ENCODE measurements around the gene NFIL3.
"Not testable (repeated sequence)": the region's sequence is repeated elsewhere in the genome, so short reads cannot be mapped to it uniquely, and the experiment has no call there.

The NFIL3 gene

DNA sequence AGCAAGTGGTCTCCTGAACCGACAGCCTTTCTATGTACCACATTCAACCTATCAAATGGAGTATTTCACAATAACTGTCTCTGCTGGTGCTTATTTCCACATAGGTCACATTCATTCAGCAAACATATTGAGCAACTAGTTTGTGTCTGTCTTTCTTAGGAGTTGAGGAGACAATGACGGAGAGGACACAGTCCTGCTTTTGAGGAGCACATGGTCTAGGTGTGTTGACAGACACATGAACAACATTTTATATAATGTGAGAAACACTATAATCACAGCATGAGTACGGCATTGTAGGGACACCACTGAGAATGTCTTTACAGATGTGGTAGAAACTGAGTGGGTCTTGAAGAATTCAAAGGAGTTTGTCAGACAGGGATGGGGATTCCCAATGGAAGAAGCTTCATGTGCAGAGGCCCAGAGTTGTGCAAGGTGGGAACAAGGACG, 28.5 kb downstream of the NFIL3 start:
- DNase-seq (ENCODE audit: low spot score) = no peak

DNA sequence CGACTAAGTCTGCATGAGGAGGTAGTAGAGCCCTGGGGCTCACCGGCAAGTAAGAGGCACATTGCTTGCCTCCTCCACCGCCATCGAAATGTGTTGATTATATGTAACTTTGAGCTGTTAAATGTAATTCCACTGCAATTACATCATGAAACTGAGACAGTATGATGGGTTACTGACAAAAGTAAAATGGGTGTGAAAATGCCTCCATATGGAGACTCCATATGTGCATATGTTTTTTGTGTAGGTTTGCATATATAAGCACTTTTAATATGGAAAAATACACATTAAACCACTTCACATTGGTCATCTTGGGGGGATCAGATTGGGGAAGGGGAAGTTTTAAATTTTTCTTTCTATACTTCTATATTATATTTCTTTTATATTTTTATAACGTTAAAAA, 29.8 kb downstream of the NFIL3 start:
- no peak for DNase-seq (ENCODE audit: low spot score)

DNA sequence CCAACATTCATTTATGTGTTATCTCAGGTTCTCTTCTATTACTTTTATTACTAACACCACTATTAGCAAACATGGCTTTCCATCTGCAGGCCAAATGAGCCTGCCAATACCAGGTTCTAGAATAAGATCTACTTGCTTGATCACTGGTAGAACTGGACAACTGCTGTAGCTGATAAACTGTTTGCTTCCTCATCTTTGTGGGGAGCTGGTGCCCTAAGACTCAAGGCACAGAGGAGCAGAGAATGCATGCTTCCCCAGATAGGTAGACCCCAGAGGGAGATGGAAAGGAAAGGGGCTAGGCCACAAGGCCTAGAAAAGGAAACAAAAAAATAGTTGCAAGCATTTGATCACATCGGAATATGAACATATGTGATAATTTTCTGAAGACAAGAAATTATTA, 31.2 kb downstream of the NFIL3 start:
- DNase-seq (ENCODE audit: low spot score) = no peak

DNA sequence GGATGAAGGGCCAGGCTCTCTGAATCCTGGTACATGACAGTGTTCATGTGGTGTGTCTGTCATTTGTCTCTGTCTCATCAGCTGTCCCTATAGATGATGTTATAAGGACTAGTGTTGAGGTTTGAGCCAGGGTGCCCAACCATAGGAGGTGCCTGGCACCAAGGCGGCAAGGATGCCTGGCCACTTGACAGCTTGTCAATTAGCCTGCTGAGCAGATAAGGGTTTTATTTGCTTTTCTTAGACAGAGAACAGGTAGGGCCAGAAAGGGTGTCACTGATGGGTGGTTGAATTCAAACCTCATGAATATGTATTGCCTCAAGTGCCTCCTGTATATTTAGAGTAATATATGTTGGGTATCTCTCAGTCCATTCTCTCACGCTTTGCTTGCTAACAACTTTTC, 31.8 kb downstream of the NFIL3 start:
- DNase-seq (ENCODE audit: low spot score) = no peak

DNA sequence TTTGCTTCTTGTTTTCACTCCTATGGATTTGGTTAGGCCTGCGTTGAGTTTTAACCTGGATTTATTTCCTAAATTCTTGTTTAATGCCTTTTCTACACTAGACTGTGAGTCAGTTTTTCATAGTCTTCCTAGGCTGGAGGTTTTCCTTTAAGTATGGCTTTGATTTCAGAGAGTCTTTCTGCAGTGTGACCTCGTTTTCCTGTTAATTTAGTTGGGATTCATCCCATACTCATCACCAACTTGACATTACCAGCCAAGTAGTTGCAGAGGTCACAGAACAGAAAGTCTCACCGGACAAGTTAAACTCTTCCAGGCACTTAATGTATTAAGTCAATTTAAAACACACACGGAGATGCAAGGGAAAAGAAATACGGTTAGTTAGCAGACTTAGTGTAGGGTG, 32.2 kb downstream of the NFIL3 start:
- no peak for DNase-seq (ENCODE audit: low spot score)

DNA sequence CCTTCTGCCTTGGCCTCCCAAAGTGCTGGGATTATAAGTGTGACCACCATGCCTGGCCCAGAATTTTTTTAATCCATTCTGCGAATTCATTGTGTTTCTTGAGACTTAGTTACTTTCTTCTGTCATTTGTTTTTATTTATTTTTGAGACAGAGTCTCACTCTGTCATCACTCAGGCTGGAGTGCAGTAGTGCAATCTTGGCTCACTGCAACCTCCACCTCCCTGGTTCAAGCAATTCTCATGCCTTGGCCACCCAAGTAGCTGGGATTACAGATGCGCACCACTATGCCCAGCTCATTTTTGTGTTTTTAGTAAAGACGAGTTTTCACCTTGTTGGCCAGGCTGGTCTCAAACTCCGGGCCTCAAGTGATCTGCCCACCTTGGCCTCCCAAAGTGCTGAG, 33.9 kb downstream of the NFIL3 start:
- DNase-seq (ENCODE audit: low spot score) = not testable (repeated sequence)

DNA sequence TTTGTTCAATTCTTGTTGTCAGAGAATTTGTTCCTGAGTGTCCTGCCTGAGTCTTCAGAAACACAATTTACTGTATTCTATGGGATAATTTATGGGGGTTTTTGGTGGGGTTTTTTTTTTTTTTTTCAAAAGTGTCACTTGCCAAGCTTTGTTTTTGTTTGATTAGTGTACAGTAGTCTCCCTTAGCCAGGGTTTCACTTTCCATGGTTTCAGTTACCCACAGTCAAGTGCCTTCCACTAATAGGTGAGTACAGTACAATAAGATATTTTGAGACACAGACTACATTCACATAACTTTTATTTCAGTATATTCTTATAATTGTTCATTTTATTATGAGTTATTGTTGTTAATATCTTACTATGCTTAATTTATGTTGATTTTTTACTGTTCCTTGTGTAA, 36.9 kb downstream of the NFIL3 start:
- DNase-seq (ENCODE audit: low spot score) = no peak

DNA sequence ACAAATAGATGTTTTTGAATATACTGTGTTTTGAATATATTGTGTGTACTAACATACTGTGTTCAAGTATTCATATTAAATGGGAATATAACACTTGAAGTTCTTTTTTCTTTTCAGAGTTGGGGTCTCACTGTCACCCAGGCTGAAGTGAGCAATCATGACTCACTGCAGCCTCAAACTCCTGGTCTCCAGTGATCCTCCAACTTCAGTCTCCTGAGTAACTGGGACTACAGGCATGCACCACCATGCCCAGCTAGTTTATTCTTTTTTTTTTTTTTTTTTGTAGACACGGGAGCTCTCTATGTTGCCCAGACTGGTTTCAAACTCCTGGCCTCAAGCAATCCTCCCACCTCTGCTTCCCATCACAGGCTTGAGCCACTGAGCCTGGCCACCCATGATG, 38.7 kb downstream of the NFIL3 start:
- no peak for DNase-seq (ENCODE audit: low spot score)

DNA sequence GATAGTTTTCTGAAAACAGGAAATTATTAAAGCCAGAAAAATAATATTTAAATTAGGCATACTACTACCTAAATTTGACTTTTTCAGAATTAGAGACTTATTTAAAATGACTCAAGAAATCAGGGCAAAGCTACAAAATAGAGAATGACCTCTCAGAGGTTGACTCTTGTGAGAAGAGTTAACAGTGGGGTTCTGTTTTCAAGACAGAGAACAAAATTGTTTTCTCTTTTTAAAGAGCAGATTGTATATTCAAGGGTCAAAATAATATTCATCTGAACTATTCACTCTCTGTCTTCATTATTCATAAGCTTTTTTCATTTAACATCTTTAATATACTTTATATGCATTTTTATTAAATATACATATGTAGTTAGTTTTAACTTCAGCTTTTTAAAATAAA, 40.1 kb downstream of the NFIL3 start:
- no peak for DNase-seq (ENCODE audit: low spot score)

DNA sequence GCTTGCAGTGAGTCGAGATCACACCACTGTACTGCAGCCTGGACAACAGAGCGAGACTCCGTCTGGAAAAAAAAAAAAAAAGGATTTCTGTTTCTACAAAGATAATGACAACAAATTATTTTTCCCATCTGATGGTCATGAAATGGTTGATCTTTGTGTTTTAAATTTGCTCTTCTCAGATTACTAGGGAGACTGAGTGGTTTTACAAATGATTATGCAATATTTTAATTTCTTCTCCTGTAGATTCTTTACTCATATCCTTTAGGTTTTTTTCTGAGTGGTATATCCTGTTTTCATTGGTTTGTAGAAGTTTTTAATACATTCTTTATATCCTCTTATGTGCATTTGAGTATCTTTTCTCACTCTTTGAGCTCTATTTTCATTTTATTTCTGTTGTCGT, 41.3 kb downstream of the NFIL3 start:
- DNase-seq (ENCODE audit: low spot score) = no peak

DNA sequence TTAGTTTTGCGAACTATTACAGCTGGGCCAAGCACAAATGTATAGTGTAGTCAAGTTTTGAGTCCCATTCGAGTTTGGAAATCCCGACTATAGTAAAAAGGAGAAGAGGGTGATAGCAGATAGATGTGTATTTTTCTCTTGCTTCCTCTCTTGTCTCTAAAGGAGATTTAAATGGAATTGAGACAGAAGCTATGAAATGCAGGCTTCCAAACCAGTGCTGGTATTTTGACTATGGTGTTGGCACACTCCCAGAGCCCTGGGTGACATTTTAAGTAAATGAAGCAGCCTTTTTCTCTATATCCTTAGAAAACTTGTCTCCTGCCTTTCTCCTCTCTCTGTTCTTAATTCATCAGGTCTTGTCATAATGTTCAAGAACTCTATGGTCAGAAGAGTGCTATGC, 44.2 kb downstream of the NFIL3 start:
- DNase-seq (ENCODE audit: low spot score) = no peak

DNA sequence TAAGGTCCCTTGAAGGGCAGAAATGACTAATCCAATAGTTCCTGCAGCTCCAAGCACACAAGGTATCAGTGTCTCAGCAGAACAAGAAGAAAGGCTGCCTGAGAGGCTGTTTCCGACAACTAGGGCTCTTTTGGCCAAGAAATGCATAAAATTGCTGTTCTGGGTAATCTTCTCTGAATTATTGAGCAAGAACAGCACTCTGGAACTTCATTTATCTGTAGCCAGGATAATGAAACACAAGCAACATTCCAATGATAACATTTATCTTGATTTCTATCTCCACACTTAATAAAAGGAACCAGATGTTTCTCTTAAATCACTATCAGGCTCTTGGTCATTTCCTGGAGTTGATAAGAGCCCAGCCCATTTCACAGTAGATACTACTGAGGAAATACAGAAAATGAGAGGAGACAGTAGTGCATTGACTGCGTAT, 44.9 kb downstream of the NFIL3 start:
- no peak for DNase-seq (ENCODE audit: low spot score)

DNA sequence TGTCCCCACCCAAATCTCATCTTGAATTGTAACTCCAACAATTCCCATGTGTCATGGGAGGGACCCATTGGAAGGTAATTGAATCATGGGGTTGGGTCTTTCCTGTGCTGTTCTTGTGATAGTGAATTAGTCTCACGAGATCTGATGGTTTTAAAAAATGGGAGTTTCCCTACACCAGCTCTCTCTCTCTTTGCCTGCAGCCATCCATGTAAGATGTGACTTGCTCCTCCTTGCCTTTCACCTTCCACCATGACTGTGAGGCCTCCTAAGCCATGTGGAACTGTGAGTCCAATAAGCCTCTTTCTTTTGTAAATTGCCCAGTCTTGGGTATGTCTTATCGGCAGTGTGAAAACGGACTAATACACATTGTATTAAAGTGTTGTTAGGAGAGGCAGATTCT, 45.6 kb downstream of the NFIL3 start:
- not testable (repeated sequence) for DNase-seq (ENCODE audit: low spot score)

DNA sequence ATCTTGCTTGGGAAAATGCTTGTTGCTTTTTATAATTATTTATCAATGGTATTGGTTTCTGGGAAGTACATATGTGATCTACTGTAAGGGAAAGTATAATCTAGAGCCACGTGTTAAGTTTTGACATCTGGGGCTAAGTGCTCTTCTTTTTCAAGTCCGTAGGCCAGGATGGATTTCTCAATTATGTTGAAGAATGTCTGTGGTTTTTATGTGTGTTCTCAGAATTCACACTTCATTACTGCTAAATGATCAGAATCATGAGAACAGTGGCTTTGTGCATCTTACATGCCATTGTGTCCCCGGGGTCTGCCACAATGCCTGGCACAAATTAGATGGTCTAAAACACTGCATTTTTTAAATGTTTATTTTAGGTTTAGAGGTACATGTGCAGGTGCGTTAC, 47.4 kb downstream of the NFIL3 start:
- DNase-seq (ENCODE audit: low spot score) = peak; percentile 9

DNA sequence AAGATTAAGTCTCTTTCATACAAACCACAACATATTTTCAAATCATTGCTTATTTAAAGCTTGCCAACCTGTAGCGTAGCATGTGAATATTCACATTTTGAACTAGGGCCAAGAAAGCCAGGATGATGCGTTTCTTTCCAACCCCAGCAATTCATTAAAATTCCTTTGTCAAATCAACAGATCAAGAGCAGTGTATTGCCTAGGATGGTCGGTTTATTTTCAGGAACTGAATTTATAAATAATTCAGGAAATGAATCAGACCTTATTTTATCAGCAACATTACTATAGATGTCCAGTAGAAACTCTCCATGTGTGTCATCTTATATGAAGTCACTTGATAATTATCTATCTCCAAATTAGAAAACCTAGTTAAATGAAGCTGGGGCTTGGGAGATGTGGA, 48.7 kb downstream of the NFIL3 start:
- DNase-seq (ENCODE audit: low spot score) = no peak

DNA sequence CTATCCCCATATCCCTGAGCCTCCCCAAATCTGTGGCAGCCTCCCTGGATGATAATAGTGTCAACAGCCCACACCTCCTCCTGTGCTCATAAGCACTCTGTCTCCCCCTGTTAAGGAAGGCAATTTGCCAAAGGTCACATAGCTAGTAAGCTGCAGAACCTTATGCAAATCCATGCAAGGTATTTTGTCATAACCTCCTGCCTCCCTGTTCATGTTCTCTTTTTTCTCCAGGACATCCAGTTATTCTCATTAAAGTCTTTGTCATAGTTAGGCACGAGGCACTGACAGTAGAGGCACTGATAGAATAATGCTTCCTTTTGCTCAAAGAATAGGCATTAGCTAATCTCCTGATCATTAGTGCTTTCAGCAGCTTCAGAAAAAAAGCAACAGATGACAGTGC, 51.7 kb downstream of the NFIL3 start:
- DNase-seq (ENCODE audit: low spot score) = no peak

DNA sequence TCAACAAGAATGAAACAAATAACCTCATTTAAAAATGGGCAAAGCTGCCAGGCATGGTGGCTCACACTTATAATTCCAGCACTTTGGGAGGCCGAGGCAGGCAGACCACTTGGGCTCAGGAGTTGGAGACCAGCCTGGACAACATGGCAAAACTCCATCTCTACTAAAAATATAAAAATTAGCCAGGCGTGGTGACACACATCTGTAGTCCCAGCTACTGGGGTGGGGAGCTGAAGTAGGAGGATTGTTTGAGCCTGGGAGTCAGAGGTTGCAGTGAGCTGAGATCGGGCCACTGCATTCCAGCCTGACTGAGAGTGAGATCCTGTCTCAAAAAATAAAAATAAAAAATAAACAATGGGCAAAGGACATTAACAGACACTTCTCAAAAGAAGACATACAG, 53.6 kb downstream of the NFIL3 start:
- DNase-seq (ENCODE audit: low spot score) = not testable (repeated sequence)

DNA sequence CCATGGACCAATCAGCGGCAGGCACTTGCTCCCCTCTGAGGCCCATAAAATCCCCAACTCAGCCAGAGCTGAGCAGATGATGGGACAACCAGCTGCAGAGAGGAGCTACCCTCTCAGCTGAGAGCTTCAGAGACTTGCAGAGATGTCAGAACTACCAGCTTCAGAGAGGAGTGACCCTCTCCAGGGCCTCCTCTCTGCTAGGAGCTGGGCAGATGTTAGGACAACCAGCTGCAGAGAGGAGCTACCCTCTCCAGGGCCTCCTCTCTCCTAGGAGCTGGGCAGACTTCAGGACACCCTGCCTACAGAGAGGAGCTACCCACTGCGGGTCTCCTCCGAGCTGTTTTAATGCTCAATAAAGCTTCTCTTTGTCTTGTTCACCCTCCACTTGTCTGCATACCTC, 58.9 kb downstream of the NFIL3 start:
- no peak for DNase-seq (ENCODE audit: low spot score)

DNA sequence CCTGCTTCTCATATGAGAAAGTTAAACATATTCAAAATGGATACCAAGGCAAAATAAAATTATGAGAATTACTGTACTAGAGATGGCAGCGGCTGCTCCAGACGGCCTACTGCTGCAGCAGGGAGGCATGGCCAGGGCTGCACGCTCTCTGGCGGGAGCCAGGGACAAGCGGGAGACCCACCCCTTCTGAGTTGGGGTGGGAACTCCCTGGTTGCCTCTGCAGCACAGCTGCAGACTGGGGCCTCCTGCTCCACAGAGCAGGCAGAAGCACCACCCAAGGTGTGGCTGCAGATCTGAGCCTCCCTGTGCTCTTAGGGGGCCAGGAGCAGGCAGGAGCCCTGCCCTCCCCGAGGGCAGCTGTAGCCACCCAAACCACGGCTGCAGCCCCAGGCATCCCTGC, 59.6 kb downstream of the NFIL3 start:
- DNase-seq (ENCODE audit: low spot score) = no peak

DNA sequence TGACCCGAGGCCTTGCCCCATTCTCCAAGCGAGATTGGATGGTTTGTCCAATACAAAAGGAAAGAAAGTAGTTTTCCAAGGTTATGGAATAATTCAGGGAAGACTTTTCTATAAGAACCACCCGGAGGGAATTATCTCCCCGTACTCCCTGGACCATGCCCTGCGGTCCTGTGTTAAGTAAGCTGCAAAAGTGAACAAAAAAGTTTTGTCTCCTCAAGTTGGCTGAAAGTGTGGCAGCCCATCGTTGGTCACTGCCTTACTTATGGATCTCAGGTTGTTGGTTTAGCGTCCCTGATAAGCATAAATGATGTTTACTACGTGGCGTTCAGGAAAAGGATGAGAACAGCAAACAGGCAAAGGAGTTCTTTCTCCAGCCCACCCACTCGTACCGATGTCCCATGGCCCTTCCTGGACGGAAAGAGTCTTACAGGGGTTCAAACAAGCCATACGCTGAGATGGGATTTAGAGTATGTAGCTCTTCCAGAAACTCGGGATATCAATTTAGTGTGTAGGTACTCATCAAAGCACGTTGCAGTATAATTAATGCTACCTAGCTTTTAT, 61.5 kb downstream of the NFIL3 start:
- DNase-seq (ENCODE audit: low spot score) = no peak

DNA sequence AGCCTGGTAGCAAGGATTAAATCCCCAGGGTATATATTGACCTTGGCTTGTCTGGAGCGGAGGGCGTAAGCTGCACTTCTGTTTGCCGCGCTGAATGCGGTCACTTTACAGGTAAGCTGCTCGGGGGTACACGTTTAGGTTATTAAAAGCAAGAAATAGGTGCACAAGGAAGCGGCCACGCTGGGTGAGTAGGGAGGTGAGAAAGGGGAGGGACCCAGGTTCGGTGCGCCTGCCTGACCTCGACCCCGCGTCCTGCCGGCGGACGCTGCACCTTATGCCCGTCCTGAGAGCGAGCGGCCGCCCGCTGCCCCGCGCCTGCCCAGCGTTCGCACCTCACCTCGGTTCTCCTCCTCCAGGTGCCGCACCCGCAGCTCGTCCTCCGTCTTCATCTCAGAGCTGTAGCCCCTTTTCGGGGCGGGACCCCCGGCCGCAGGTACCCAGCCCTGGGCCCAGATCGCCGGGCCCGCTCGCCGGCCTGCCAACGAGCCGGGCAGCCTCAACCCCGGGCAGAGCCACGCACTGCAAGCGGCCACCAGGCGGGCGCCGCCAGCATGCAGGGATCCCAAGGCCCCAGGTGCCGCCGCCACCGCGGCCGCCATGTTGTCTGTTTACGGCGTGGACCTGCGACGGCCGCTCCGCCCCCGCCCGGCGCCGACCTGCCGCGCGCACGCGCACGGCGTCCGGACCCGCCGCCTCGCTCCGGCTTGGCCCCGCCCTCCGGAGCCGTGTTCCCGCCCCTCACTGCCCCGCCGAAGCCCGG, 62.2 kb downstream of the NFIL3 start, which contains the start of gene AUH:
TSS of gene AUH (minus strand) at position 628 of the 760 bp plus-strand sequence. CDS start at position 599, 29 bp downstream.
- DNase-seq (ENCODE audit: low spot score) = peak; percentile 84

DNA sequence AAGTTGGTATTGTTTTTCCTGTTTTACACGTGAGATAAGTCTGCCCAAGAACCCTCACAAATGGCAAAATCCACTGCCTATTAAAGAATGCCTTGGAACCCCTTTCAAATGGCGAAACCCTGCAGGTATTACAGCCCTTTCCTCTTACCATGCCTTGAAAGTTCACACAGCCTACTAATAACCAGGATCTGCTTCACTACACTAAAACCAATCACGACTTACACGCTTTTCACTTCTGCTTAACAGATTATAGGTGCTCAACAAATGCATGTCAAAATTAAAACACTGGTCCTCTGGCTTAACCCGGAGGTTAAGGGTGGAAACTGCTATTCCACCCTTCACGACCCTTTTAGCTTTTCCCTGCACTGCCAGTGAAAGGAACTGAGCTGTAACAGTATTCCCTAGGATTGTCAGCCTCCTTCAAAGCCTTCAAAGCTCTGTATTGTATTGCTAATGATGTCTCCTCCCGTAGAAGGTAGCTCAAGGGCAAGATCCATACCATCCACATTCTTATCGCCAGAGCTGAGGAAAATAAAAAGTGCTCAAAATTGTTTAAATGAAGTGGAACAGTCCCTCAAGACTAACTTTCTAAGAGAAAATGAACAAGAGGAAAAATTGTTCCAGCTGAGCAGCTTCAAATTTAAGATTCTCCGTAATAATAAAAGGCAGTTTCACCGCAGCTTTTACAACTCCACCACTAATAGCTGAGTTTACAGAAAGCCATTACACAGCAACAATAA, 62.9 kb downstream of the NFIL3 start:
- DNase-seq (ENCODE audit: low spot score) = no peak

Measured in CD4-positive, alpha-beta T cell treated with Interleukin-2 at 100 ng/mL for 4 hours (primary cell).